ENCODE results near the gene ATP11A. TPM values are rescaled to one million over a fixed set of nuclear protein-coding genes. Genes with fewer than 3 reads are reported as not detected.
"Not testable (repeated sequence)": the region's sequence is repeated elsewhere in the genome, so short reads cannot be mapped to it uniquely, and the experiment has no call there.

Gene ATP11A
- polyA plus RNA-seq, 4 donors = 3.2 to 79.6 (median 9.5) TPM

GRCh38 chr13:112685189-112685805 lies 4.5 kb upstream of the ATP11A start:
- Histone ChIP-seq H3K4me1 (ENCODE audit: control insufficient read depth in 3 of 3, insufficient read depth in 2 of 3, low read depth in 1 of 3, low read length in 2 of 3) (peaks cover 0 to 48% (median 2%) of the 10 kb centered on the region in 3 donors), H3K27ac (ENCODE audit: low read depth in 1 of 3, low read length in 2 of 3) (peak overlapping the region in 2 of 3 donors; percentile 73 to 93)
- H3K4me3 ChIP-seq (ENCODE audit: low read depth in 1 of 3, low read length in 3 of 3); FAIRE-seq; H3K9me3 ChIP-seq (ENCODE audit: control insufficient read depth in 2 of 2, insufficient read depth in 1 of 2, low read depth in 1 of 2, low read length in 1 of 2); H3K36me3 ChIP-seq (ENCODE audit: control insufficient read depth in 3 of 3, insufficient read depth in 2 of 3, low read depth in 1 of 3, low read length in 3 of 3); H3K27me3 ChIP-seq (ENCODE audit: control insufficient read depth in 3 of 3, insufficient read depth in 3 of 3, low read length in 3 of 3): not testable (repeated sequence)
- peak; percentile 73 to 89 for DNase-seq
- WGBS, 3 donors = 32 to 73% (median 56%) methylated on average over 9 of the region's 9 CpGs

GRCh38 chr13:112685896-112686295 lies 3.9 kb upstream of the ATP11A start:
- FAIRE-seq (no peak), DNase-seq (peak; percentile 65 to 84)
- Histone ChIP-seq H3K27me3 (ENCODE audit: control insufficient read depth in 3 of 3, insufficient read depth in 3 of 3, low read length in 3 of 3) (no peaks in the 10 kb centered on the region), H3K4me1 (ENCODE audit: control insufficient read depth in 3 of 3, insufficient read depth in 2 of 3, low read depth in 1 of 3, low read length in 2 of 3) (peaks cover 0 to 48% (median 2%) of the 10 kb centered on the region in 3 donors), H3K27ac (ENCODE audit: low read depth in 1 of 3, low read length in 2 of 3) (peak overlapping the region in 2 of 3 donors; percentile 73 to 93), H3K9me3 (ENCODE audit: control insufficient read depth in 2 of 2, insufficient read depth in 1 of 2, low read depth in 1 of 2, low read length in 1 of 2) (peaks cover 0 to 9% of the 10 kb centered on the region in 2 donors), H3K4me3 (ENCODE audit: low read depth in 1 of 3, low read length in 3 of 3) (no peak overlapping the region), H3K36me3 (ENCODE audit: control insufficient read depth in 3 of 3, insufficient read depth in 2 of 3, low read depth in 1 of 3, low read length in 3 of 3) (no peaks in the 10 kb centered on the region)
- 15 to 65% (median 33%) methylated on average over 4 of the region's 4 CpGs for WGBS, 3 donors

- Histone ChIP-seq H3K36me3 (ENCODE audit: control insufficient read depth in 3 of 3, insufficient read depth in 2 of 3, low read depth in 1 of 3, low read length in 3 of 3) (no peaks in the 10 kb centered on the region), H3K4me1 (ENCODE audit: control insufficient read depth in 3 of 3, insufficient read depth in 2 of 3, low read depth in 1 of 3, low read length in 2 of 3) (peaks cover 0 to 48% (median 2%) of the 10 kb centered on the region in 3 donors), H3K27me3 (ENCODE audit: control insufficient read depth in 3 of 3, insufficient read depth in 3 of 3, low read length in 3 of 3) (no peaks in the 10 kb centered on the region), H3K9me3 (ENCODE audit: control insufficient read depth in 2 of 2, insufficient read depth in 1 of 2, low read depth in 1 of 2, low read length in 1 of 2) (peaks cover 0 to 9% of the 10 kb centered on the region in 2 donors), H3K4me3 (ENCODE audit: low read depth in 1 of 3, low read length in 3 of 3) (no peak overlapping the region), H3K27ac (ENCODE audit: low read depth in 1 of 3, low read length in 2 of 3) (peak overlapping the region in 2 of 3 donors; percentile 73 to 93)
- no peak for FAIRE-seq
- DNase-seq = peak in 1 of 2 donors; percentile 36
- 59 to 78% (median 68%) methylated on average over 7 of the region's 7 CpGs for WGBS, 3 donors
Observed at GRCh38 chr13:112686364-112686763, 3.5 kb upstream of the ATP11A start.

- Histone ChIP-seq H3K27me3 (ENCODE audit: control insufficient read depth in 3 of 3, insufficient read depth in 3 of 3, low read length in 3 of 3) (no peaks in the 10 kb centered on the region), H3K4me1 (ENCODE audit: control insufficient read depth in 3 of 3, insufficient read depth in 2 of 3, low read depth in 1 of 3, low read length in 2 of 3) (peaks cover 2 to 52% (median 3%) of the 10 kb centered on the region in 3 donors), H3K9me3 (ENCODE audit: control insufficient read depth in 2 of 2, insufficient read depth in 1 of 2, low read depth in 1 of 2, low read length in 1 of 2) (peaks cover 0 to 9% of the 10 kb centered on the region in 2 donors), H3K36me3 (ENCODE audit: control insufficient read depth in 3 of 3, insufficient read depth in 2 of 3, low read depth in 1 of 3, low read length in 3 of 3) (no peaks in the 10 kb centered on the region), H3K27ac (ENCODE audit: low read depth in 1 of 3, low read length in 2 of 3) (peak overlapping the region in 1 of 3 donors; percentile 93), H3K4me3 (ENCODE audit: low read depth in 1 of 3, low read length in 3 of 3) (no peak overlapping the region)
- FAIRE-seq (no peak), DNase-seq (no peak)
- WGBS, 3 donors = 90 to 98% (median 95%) methylated on average over 9 of the region's 9 CpGs
Observed at GRCh38 chr13:112686987-112687386, 2.9 kb upstream of the ATP11A start.

- WGBS, 3 donors = 87% methylated on average over 10 of the region's 10 CpGs
- FAIRE-seq (no peak), DNase-seq (no peak)
Observed at GRCh38 chr13:112687836-112688559, 1.8 kb upstream of the ATP11A start.

GRCh38 chr13:112688560-112689302 lies 1.1 kb upstream of the ATP11A start:
- H3K4me3 ChIP-seq (ENCODE audit: low read depth in 1 of 3, low read length in 3 of 3) = peak overlapping the region in 2 of 3 donors; percentile 71 to 82
- peaks cover 0 to 9% of the 10 kb centered on the region in 2 donors for H3K9me3 ChIP-seq (ENCODE audit: control insufficient read depth in 2 of 2, insufficient read depth in 1 of 2, low read depth in 1 of 2, low read length in 1 of 2)
- WGBS, 3 donors = 45 to 56% (median 49%) methylated on average over 15 of the region's 15 CpGs
- no peaks in the 10 kb centered on the region for H3K27me3 ChIP-seq (ENCODE audit: control insufficient read depth in 3 of 3, insufficient read depth in 3 of 3, low read length in 3 of 3)
- peak overlapping the region; percentile 88 to 93 (median 91) for H3K27ac ChIP-seq (ENCODE audit: low read depth in 1 of 3, low read length in 2 of 3)
- peaks cover 3 to 67% (median 5%) of the 10 kb centered on the region in 3 donors for H3K4me1 ChIP-seq (ENCODE audit: control insufficient read depth in 3 of 3, insufficient read depth in 2 of 3, low read depth in 1 of 3, low read length in 2 of 3)
- FAIRE-seq (no peak), DNase-seq (peak in 1 of 2 donors; percentile 76)
- H3K36me3 ChIP-seq (ENCODE audit: control insufficient read depth in 3 of 3, insufficient read depth in 2 of 3, low read depth in 1 of 3, low read length in 3 of 3) = peaks cover 0 to under 1% (median 0%) of the 10 kb centered on the region in 3 donors

More at GRCh38 chr13:112687836-112688559, 1.8 kb upstream of the ATP11A start:
- peak overlapping the region in 2 of 3 donors; percentile 91 to 93 for H3K27ac ChIP-seq (ENCODE audit: low read depth in 1 of 3, low read length in 2 of 3)
- peaks cover 3 to 61% (median 5%) of the 10 kb centered on the region in 3 donors for H3K4me1 ChIP-seq (ENCODE audit: control insufficient read depth in 3 of 3, insufficient read depth in 2 of 3, low read depth in 1 of 3, low read length in 2 of 3)
- H3K27me3 ChIP-seq (ENCODE audit: control insufficient read depth in 3 of 3, insufficient read depth in 3 of 3, low read length in 3 of 3) = no peaks in the 10 kb centered on the region
- H3K9me3 ChIP-seq (ENCODE audit: control insufficient read depth in 2 of 2, insufficient read depth in 1 of 2, low read depth in 1 of 2, low read length in 1 of 2) = peaks cover 0 to 9% of the 10 kb centered on the region in 2 donors
- no peaks in the 10 kb centered on the region for H3K36me3 ChIP-seq (ENCODE audit: control insufficient read depth in 3 of 3, insufficient read depth in 2 of 3, low read depth in 1 of 3, low read length in 3 of 3)
- no peak overlapping the region for H3K4me3 ChIP-seq (ENCODE audit: low read depth in 1 of 3, low read length in 3 of 3)

GRCh38 chr13:112690283-112690929 lies 568 bp downstream of the ATP11A start:
- no peak for FAIRE-seq
- Histone ChIP-seq H3K9me3 (ENCODE audit: control insufficient read depth in 2 of 2, insufficient read depth in 1 of 2, low read depth in 1 of 2, low read length in 1 of 2) (no peaks in the 10 kb centered on the region), H3K4me1 (ENCODE audit: control insufficient read depth in 3 of 3, insufficient read depth in 2 of 3, low read depth in 1 of 3, low read length in 2 of 3) (peaks cover 3 to 69% (median 5%) of the 10 kb centered on the region in 3 donors), H3K4me3 (ENCODE audit: low read depth in 1 of 3, low read length in 3 of 3) (peak overlapping the region; percentile 62 to 82 (median 63)), H3K27ac (ENCODE audit: low read depth in 1 of 3, low read length in 2 of 3) (peak overlapping the region; percentile 75 to 91 (median 88)), H3K27me3 (ENCODE audit: control insufficient read depth in 3 of 3, insufficient read depth in 3 of 3, low read length in 3 of 3) (no peaks in the 10 kb centered on the region), H3K36me3 (ENCODE audit: control insufficient read depth in 3 of 3, insufficient read depth in 2 of 3, low read depth in 1 of 3, low read length in 3 of 3) (peaks cover 0 to 7% (median 0%) of the 10 kb centered on the region in 3 donors)
- peak; percentile 29 to 84 for DNase-seq
- WGBS, 3 donors = 0 to 1% (median 1%) methylated on average over 52 to 77 of the region's 77 CpGs

Measured in small intestine (tissue), 7 donors.